NB4 (cell line): ENCODE data around the gene ZNF341.
A peak's percentile ranks its signal among the peaks of the same experiment; 100 is the strongest.

Experiments used
- DNase-seq: peaks from one replicate; pipeline ENCODE4 v3.0.0; 2010; ENCODE audit warnings: low read depth
- H3K4me3 ChIP-seq: one replicate; pipeline ENCODE4 v1.5.1; 2011; ENCODE audit warnings: mild to moderate bottlenecking, low read depth, low read length, moderate library complexity
- CTCF ChIP-seq: IDR thresholded peaks from one replicate; pipeline ENCODE4 v1.5.1; 2012; ENCODE audit warnings: low read depth, low read length
- MAX ChIP-seq: IDR thresholded peaks from 2 replicates; pipeline ENCODE4 v1.6.1; 2011; ENCODE audit warnings: low read depth, low read length
- MYC ChIP-seq: IDR thresholded peaks from 2 replicates; pipeline ENCODE4 v1.6.1; 2011; ENCODE audit warnings: low read depth, low read length
- POLR2A ChIP-seq: IDR thresholded peaks from 2 replicates; pipeline ENCODE4 v1.6.1; 2011; ENCODE audit warnings: mild to moderate bottlenecking; ENCODE audit not compliant: insufficient read length; ENCODE audit errors: extremely low read depth

Gene ZNF341

GRCh38 chr20:33796907-33797544 is 65.2 kb downstream of the ZNF341 start:
- no peak overlapping the region for H3K4me3 ChIP-seq
- no peak for DNase-seq
- TF ChIP-seq MAX (no peak), CTCF (no peak)

GRCh38 chr20:33798444-33798843 is 66.6 kb downstream of the ZNF341 start:
- no peak for TF ChIP-seq POLR2A
- no peak for TF ChIP-seq MAX
- TF ChIP-seq CTCF, result no peak
- TF ChIP-seq MYC, result no peak
- no peak overlapping the region for H3K4me3 ChIP-seq
- no peak for DNase-seq

- TF ChIP-seq CTCF, result no peak
- TF ChIP-seq MAX, result no peak
- TF ChIP-seq POLR2A, result no peak
- TF ChIP-seq MYC, result no peak
- H3K4me3 ChIP-seq, result no peak overlapping the region
- DNase-seq, result no peak
Measured at GRCh38 chr20:33803921-33804337, 72.1 kb downstream of the ZNF341 start.

- no peak overlapping the region for H3K4me3 ChIP-seq
- no peak for DNase-seq
- no peak for TF ChIP-seq MYC
- TF ChIP-seq CTCF, result no peak
- no peak for TF ChIP-seq POLR2A
Measured at GRCh38 chr20:33808388-33808787, 76.6 kb downstream of the ZNF341 start.

GRCh38 chr20:33810259-33810658 is 78.5 kb downstream of the ZNF341 start:
- H3K4me3 ChIP-seq, result no peak overlapping the region
- peak; percentile 24 for DNase-seq
- TF ChIP-seq MAX, result no peak
- TF ChIP-seq MYC, result no peak
- no peak for TF ChIP-seq CTCF
- TF ChIP-seq POLR2A, result no peak

- peak; percentile 85 for TF ChIP-seq MYC
- TF ChIP-seq MAX, result peak; percentile 89
- TF ChIP-seq CTCF, result no peak
- TF ChIP-seq POLR2A, result peak; percentile 46
- peak within 1 kb of the TSS; percentile 90 for H3K4me3 ChIP-seq
- DNase-seq, result peak; percentile 99
Measured at GRCh38 chr20:33810885-33811775, 79.3 kb downstream of the ZNF341 start, which contains the start of gene CHMP4B. Gene CHMP4B, plus strand, starts transcription at chr20:33811348. Its CDS starts 121 bp downstream, at chr20:33811469.
